Muscle of arm (tissue), 14 donors: ENCODE results near the gene SATL1. TPM values are rescaled to one million over a fixed set of nuclear protein-coding genes. Genes with fewer than 3 reads are reported as not detected.
A peak's percentile ranks its signal among the peaks of the same experiment; 100 is the strongest.
"Not testable (repeated sequence)": the region's sequence is repeated elsewhere in the genome, so short reads cannot be mapped to it uniquely, and the experiment has no call there.

Source experiments
- DNase-seq: peaks from one replicate; pipeline ENCODE4 v3.0.0-alpha.2; 2013
- long read RNA-seq, 11 donors: transcript quantifications; one replicate each; lab custom pipeline, GENCODE V29; 2026
- polyA plus RNA-seq, 12 donors: library from polyadenylated mRNA; unstranded; fragments of 120-200 nt; gene quantifications; one replicate each; pipeline ENCODE4 v1.2.1, GENCODE V29; 2013; ENCODE audit not compliant: insufficient read length in 12 of 12

Gene SATL1, protein sequence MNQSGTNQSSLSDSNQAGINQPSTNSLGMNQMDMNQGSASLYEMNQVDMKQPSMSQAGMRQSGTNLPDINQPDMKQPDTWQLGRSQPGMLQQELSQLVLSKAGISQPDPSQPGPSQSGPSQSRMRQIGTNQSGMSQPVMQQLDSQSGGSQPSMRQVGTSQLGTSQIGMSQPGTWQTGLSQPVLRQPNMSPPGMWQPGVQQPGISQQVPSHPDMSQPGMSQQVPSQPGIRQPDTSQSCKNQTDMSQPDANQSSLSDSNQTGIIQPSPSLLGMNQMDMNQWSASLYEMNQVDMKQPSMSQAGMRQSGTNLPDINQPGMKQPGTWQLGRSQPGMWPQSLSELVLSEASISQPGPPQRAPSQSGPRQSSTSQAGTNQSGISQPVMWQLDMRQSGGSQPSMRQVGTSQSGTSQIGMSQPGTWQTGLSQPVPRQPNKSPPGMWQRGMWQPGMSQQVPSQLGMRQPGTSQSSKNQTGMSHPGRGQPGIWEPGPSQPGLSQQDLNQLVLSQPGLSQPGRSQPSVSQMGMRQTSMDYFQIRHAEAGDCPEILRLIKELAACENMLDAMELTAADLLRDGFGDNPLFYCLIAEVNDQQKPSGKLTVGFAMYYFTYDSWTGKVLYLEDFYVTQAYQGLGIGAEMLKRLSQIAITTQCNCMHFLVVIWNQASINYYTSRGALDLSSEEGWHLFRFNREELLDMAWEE
- polyA plus RNA-seq: under 1 TPM in 10 of 12 donors, not detected in 2; 0.32 to 0.77 (median 0.43) TPM
- long read RNA-seq, donor 1: 0 reads
- long read RNA-seq, donor 2: 0 reads
- long read RNA-seq, donor 3: 0 reads
- long read RNA-seq, donor 4: 0 reads
- long read RNA-seq, donor 5: 0 reads
- long read RNA-seq, donor 6: 0 reads
- long read RNA-seq, donor 7: 0 reads
- long read RNA-seq, donor 8: 0 reads
- long read RNA-seq, donor 9: 0 reads
- long read RNA-seq, donor 10: 0 reads
- long read RNA-seq, donor 11, partial matches to known transcripts: 0 of 1 reads
- long read RNA-seq, donor 11, other reads (novel, unspliced or antisense): 0 of 1 reads

DNA sequence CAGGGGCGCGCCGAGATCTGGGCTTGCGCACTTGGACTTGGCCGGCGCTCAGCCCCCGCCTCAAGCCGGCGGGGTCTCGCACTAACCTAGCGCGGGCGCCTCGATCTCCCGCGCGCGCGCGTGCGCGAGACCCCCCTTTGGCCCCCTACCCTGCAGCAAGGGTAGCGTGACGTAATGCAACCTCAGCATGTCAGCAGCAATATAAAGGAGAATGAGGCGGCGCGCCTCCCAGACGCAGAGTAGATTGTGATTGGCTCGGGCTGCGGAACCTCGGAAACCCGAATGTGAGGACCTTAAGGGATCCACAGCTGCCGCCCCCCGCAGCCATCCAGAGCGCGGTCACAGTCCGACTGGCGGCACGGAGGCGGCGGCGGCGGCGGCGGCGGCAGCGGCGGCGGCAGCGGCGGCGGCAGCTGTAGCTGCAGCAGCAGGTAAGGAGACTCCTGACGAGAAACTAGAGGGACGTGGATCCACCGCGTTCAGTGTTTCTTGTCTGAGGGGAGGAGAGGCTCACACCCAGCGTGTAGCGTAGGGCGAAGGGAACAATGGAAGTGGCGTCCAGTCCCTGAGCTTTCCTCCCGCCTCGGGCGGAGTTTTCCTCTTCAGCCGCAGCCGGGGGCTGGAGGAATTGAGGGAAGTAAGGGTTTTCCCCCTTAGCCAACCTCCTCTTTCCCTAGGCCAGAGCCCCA is at the start of gene SATL1, which contains the start of gene ZNF711:
SATL1 (minus strand) TSS at position 19 of the 689 bp plus-strand sequence. CDS start 134,811 bp downstream, outside the sequence.
ZNF711 (plus strand) TSS at position 231 of the 689 bp plus-strand sequence. CDS start 3,582 bp downstream, outside the sequence.
- DNase-seq: peak; percentile 84

DNA sequence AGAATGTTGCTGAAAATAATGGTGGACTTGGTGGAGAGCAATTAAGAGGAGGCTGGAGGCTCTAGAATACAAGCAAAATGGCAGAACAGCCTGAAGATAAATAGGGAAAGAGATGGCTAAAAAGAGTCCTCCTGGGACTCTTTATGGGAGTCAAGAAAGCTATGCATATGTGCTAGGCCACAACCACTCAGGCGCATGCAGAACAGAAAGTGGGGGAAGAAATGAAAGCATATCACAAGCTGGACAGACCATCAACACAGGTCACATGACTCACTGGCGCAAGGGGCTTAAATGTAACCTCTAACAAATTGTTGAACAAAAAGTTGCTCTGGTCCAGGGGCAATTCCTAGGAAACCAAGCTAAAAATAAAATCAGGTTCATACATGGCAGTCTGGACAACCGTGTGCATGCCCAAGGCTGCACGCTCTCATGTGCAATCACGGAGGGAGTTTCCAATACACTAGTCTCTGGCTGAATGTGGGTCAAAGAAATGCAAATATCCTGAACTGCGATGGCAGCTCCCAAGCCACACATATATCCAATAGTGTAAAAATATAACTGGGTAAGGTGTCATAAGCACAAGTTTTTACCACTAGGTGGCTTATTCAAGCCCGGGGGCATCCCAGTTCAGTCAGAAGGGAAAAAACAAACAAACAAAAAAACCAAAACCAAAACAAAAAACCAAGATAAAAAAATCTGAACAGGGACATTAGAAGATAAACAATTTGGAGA is 45.6 kb upstream of the SATL1 start:
- no peak for DNase-seq

DNA sequence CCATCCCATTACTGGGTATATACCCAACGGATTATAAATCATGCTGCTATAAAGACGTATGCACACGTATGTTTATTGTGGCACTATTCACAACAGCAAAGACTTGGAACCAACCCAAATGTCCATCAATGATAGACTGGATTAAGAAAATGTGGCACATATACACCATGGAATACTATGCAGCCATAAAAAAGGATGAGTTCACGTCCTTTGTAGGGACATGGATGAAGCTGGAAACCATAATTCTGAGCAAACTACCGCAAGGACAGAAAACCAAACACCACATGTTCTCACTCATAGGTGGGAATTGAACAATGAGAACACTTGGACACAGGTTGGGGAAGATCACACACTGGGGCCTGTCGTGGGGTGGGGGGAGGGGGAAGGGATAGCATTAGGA is 41.7 kb upstream of the SATL1 start:
- not testable (repeated sequence) for DNase-seq

DNA sequence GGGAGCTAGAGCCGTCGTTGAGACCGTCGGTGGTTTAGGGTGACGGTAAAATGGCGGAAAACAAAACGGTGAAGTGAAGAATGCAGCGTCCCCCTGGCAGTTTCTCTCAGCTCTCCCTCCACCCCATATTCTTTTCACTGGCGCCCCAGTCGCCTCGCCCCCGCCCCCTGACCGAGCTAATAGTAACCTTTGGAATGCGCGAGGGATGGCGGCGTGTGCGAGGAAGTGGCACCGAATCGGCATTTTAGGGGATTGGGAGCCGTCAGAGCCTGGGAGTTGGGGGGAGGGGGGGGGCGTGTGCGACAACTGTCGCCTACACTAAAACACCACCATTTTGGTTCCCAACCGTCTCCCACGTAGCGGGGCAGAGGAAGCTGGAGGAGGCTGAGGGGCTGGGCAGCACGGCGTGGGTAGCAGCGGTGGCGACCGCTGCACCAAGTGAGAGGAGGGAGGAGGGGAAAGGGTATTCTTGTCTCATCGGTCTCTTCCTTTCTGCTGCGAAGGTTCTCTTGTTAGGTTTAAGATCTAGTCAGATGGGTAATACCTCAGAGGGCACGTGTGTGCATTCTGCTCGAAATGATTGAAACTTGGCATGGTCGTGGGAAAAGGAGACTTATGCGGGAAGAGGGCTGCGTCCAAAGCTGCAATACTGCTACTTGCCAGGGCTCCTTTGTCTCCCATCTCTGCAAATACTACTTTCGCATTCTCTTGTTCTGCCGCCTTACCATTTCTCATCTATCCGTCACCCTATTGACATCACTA is 1.1 kb upstream of the SATL1 start:
- DNase-seq: peak; percentile 40

DNA sequence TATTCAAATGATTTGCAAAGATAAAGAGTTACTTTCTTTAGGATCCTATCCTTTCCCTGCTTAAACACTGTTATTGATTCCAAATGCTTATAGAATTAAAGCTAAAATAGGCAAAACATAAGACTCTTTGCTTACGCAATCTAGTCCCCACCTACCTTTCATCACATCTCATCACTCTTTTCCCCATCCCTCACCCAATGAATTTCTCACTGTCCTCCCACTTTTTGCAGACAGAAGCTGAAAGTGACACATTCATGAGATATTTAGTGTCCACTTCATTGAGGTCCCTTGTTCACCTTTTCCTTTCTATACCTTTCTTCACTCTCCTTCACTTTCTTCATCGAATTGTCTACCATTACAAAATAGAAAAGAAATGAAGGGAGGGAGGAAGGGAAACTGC is 424 bp downstream of the SATL1 start:
- DNase-seq: peak; percentile 2

DNA sequence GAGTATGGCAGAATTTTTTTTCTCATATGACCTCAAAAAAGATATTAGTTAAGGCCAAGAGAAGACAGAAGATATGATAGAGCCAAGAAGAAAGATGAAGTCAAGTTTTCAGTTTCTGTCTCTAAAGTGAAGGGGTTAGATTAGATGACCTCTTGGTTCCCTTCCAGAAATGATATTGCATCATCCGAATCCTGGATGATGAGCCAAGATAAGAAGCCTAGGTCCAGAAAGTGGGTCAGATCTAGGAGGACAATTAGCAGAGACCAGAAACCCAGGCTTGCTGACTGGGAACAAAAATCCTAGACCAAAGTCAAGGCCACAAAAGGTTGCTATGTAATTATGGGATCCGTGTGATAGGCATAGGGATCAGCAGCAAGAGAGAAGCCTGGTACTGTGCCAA is 20.2 kb downstream of the SATL1 start:
- DNase-seq: no peak

DNA sequence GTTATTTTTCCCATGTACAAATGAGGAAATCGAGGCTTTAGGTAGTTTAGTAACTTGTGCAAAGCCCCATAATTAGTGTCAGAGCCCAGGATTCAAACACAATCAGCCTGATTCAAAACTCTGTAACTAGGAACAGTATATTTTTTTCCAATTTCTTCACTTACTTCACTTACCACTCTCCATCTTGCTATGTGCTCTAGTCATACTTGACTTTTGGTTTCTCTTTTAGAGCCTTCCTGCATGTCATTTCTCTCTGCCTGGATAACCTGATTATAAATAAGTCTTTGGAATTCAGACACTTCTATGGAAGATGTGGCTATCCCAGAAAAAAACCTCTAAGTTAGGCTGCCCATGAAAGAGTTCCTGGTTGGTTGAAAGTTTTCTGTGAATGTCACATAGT is 22.2 kb downstream of the SATL1 start:
- DNase-seq: no peak

DNA sequence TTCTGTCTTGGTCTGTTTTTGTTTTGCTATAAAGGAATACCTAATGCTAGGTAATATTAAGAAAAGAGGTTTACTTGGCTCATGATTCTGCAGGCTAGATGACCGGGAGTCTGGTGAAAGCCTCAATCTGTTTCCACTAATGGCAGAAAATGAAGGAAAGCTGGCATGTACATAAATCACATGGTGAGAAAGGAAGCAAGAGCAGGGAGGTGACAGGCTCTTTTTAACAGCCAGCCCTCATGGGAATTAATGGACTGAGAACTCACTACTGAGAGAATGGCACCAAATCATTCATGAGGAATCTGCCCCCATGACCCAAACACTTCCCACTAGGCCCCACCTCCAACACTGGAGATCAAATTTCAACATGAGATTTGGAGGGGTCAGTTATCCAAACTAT is 27.6 kb downstream of the SATL1 start:
- no peak for DNase-seq

DNA sequence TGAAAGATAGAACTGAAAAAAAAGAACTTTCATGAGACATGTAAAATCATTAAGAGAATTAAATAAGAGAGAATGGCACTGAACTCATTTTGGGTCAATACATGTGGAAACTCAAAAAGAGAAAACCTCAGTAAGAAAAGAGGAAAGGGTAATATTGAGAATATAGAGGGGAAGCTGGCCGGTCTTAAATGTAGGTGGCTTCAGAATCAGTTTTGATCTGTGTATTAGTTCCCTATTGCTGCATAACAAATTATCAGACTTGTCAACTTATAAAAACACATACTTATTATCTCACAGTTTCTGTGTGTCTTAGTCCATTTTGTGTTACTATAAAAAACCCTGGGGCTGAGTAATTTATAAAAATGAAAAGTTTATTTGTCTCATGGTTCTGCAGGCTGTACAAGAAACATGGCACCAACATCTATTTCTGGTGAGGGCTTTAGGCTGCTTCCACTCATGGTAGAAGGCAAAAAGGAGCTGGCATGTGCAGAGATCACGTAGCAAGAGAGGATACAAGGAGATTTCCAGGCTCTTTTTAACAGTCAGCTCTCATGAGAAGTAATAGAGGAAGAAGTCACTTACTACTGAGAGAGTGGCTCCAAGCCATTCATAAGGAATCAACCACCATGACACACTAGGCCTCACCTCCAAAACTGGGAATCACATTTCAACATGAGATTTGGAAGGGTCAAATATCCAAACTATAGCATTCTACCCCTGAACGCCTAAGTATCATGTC is 29.6 kb downstream of the SATL1 start:
- DNase-seq: no peak

DNA sequence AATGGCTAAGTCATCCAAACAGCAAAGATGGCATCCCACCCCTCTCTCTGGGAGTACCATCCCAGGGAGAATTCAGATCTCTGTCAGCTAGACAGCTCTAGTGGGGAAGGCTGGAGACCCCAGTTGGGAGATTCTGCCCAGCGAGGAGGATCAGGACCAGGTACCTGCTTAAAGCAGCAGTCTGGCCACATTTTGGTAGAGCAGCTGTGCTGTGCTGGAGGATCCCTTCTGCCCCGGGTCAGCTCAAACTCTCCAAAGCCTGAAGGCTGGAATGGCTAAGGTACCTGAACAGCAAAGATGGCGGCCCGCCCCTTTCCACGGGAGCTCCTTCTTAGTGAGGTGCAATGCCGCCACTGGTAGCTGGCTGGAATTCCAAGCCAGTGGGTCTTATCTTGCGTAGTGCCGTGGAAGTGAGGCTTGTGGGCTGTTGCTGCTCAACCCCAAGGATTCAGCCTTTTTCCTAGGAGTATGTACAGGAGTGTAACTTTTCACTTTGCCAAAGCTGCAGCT is 40.1 kb downstream of the SATL1 start:
- no peak for DNase-seq

DNA sequence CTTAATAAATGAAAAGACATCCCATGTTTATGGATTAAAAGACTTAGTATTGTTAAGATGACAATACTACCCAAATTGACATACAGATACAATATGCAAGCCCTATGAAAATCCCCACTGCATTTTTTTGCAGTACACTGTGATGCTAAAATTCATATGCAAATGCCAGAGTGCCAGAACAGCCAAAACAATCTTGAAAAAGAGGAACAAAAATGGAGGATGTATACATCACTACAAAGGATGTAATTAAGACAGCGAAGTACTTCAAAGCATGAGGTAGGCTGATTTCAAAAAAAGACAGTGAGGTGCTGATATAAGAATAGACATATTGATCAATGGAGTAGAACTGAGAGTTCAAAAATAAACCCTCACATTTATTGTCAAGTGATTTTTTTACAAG is 47.3 kb downstream of the SATL1 start:
- no peak for DNase-seq

DNA sequence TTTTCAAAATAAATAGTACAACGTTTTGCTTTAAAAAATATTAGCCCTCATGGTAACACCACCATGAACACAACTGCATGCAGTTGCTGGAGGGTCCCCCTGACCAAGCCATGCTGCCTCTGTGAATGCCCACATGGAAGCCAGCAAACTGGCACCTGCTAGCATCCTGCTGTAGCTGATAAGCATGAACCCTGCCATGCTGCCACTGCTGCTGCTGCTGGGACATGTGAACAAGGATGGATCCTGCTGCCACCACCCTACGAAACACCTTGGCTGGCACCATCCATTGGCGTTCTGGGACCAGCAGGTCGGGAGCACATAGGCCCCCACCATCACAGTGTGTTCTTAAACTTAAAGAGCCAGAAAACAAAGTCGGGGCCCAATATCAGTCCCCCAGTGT is 83.9 kb downstream of the SATL1 start:
- no peak for DNase-seq

DNA sequence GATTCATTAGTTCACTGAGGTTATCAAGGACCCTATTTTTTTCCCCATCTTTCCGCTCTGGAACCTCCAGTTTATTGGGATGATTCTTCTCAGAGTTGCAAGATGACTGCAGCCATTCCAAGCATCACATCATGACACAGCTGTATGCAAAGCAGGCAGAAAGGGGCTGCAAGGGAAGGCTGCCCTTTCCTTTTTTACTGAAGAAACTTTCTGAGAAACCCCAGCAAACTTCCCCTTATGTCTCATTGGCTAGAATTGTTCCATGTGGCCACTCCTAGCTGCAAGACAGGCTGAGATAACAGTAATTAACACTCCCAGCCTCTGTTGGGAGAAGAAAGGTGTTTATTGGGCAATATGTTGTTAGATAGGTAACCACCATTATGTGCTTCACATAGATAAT is 102.6 kb downstream of the SATL1 start:
- no peak for DNase-seq

DNA sequence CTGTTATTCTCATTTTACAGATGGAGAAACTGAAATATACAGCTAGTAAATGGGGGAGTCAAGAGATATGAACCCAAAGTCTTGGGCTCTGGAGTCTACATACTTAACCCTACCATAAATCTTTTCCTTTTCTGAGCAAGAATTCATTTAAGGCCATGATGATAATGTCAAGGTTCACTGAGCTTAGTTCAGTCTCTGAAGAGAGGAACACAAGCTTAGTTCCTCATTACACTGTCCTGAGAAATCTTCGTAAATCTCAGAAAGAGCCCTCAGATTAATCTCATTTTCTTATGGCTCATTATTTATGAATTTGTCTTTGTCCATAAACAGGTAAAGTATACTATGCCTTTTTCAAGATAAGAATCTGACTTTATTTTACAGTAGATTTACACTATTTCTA is 104.2 kb downstream of the SATL1 start:
- no peak for DNase-seq

DNA sequence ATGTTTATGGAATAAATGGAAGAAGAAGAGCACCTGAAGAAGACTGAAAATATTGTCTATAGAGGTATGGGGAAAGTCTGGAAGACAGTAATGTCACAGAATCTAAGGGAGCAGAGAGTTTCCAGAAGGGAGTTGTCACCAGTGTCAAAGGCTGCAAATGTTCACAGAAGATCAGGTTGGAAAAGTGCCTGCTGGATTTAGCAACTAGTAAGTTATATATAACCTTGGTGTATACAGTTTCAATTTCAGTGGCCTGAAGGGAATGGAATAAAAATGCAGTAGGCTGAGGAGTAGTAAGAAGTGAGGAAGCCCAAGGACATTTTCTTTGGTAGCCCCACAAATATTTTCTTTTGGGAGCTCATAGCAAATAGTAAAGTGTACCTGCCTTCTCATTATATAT is 107.2 kb downstream of the SATL1 start:
- no peak for DNase-seq

DNA sequence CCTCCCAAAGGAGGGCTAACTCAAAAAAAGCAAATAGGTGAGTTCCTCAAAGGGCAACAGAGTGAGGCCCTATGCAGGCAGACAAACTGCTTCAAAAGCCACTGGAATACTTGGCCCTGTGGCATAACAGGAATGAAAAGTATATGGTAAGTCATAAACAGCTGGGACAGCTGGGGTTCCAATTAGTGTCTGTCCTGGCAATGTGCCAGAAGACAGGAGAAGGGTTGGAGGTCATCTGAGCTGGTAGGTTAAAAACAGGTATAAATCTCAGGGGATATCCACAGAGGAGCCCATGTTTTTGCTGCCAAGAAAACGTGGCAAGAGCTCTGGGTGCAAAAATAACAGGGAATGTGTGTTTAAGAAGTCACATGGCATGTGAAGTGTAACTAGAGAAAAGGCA is 128.3 kb downstream of the SATL1 start:
- no peak for DNase-seq

DNA sequence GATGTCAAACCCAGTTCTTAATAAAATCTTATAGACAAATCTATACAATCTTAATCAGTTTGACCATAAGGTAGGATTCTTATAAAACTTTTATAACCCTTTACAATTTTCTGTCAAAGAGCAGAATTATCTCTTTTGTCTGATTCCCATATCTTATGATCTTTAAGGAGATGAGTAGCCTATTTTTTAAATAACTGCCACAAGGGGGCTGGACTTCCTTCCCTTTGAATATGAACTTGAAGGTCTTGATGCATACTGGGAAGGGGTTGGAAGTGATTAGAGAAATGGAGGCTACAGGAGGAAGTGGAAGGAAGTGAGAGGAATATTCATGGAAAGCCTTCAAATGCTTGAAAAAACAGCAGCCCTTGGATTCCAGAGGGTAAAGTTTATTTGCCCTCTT is 128.8 kb downstream of the SATL1 start:
- DNase-seq: no peak

DNA sequence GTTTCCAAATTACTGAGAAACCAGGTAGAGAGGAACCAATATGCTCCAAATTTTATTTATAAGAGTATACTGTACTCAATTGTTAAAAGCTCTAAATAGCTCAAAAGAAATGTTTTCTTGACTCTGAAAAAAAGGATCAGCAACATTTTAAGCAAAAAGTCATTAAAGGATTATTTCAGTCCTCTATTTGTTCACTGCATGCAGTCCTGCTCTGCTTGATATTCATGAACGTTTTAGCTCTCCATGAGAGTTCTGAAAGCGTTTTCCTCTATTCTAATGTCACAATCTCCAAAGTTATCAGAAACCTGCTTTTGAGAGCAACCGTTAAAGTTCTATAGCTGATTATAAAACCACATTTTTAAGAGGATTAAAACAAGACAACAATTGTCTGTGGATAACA is 129.4 kb downstream of the SATL1 start:
- no peak for DNase-seq

DNA sequence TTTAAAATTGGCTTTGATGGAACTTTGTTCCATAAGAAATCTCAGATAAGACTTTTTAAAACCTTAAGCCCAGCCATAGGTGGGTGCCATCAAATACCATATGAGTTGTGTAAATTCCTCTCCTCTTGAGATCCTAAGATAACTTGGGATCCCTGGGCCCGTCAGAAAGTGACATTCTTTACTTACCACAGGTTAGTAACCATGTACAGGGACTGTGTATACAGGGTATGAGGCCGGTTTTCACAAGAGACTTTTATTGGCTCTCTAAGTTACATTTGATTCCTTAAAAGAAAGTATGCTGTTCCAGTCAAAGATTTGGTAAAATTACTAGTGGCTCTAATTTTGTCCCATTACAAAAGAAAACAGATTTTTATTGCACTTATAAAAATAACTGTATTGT is 129.8 kb downstream of the SATL1 start:
- DNase-seq: no peak
